GM23338 (cell line): ENCODE data around the gene ISL2.

Experiments
- CREB1 ChIP-seq: fragments of 250-450 bp; sonication (Bioruptor Pico); IDR thresholded peaks from 2 replicates; pipeline ENCODE4 v1.5.0; 2020; ENCODE audit warnings: low read depth, mild to moderate bottlenecking, moderate library complexity
- CTCF ChIP-seq, 2 experiments: fragments of 200-600 bp in 1 of 2; sonication (generic) in 1 of 2; conservative IDR thresholded peaks; 2 replicates each; pipeline versions ENCODE4 v1.5.1 to v1.6.1; 2016 to 2017; ENCODE audit warnings: antibody characterized with exemption in 2 of 2, low read depth in 2 of 2, mild to moderate bottlenecking in 2 of 2, moderate library complexity in 1 of 2
- EZH2 ChIP-seq: fragments of 200-600 bp; sonication (generic); IDR thresholded peaks from one replicate; pipeline ENCODE4 v1.8.0; 2017; ENCODE audit warnings: antibody characterized with exemption, mild to moderate bottlenecking, low read depth; ENCODE audit not compliant: unreplicated experiment
- EZH2phosphoT487 ChIP-seq: fragments of 200-600 bp; sonication (generic); IDR thresholded peaks from one replicate; pipeline ENCODE4 v1.8.1; 2018; ENCODE audit warnings: antibody characterized with exemption; ENCODE audit not compliant: unreplicated experiment
- POLR2AphosphoS5 ChIP-seq: IDR thresholded peaks from 2 replicates; pipeline ENCODE4 v1.6.1; 2016; ENCODE audit warnings: antibody characterized with exemption, low read depth
- STAT1 ChIP-seq: IDR thresholded peaks from one replicate; pipeline ENCODE4 v1.6.1; 2016; ENCODE audit warnings: antibody characterized with exemption; ENCODE audit not compliant: unreplicated experiment
- ZNF462 ChIP-seq: fragments of 250-450 bp; sonication (Bioruptor Pico); IDR thresholded peaks from 2 replicates; pipeline ENCODE4 v1.5.0; 2020; ENCODE audit warnings: mild to moderate bottlenecking, moderate library complexity
- TF ChIP-seq, protein P1 (sequence below): IDR thresholded peaks from one replicate; pipeline ENCODE4 v1.6.1; 2018; ENCODE audit warnings: antibody characterized with exemption; ENCODE audit not compliant: unreplicated experiment

DNA sequence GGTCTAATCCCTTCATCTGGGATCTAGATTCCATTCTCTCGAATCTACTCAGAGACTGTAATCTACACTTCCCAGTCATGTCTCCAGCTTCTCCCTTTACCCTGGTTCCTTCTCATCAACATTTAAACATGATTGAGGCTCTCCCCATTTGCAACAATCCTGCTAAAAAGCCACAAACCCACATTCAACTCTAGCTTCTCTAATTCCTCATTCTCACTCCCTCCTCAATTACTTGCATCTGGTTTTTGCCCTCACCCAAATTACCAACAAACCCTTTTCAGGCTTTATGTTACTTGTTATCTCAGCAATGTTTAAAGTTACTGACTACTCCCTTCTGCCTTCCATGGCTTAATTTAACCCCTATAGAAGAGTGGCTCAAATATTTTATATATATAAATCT, 36.8 kb upstream of the ISL2 start:
- TF ChIP-seq POLR2AphosphoS5 (no peak), CTCF (conservative IDR thresholded peaks at IDR 0.05; ENCODE audit: low read depth in 2 of 2) (no peak), EZH2 (no peak), CREB1 (CRISPR knock-in tag) (no peak), EZH2phosphoT487 (no peak), STAT1 (no peak), ZNF462 (no peak)
- TF ChIP-seq, protein P1, sequence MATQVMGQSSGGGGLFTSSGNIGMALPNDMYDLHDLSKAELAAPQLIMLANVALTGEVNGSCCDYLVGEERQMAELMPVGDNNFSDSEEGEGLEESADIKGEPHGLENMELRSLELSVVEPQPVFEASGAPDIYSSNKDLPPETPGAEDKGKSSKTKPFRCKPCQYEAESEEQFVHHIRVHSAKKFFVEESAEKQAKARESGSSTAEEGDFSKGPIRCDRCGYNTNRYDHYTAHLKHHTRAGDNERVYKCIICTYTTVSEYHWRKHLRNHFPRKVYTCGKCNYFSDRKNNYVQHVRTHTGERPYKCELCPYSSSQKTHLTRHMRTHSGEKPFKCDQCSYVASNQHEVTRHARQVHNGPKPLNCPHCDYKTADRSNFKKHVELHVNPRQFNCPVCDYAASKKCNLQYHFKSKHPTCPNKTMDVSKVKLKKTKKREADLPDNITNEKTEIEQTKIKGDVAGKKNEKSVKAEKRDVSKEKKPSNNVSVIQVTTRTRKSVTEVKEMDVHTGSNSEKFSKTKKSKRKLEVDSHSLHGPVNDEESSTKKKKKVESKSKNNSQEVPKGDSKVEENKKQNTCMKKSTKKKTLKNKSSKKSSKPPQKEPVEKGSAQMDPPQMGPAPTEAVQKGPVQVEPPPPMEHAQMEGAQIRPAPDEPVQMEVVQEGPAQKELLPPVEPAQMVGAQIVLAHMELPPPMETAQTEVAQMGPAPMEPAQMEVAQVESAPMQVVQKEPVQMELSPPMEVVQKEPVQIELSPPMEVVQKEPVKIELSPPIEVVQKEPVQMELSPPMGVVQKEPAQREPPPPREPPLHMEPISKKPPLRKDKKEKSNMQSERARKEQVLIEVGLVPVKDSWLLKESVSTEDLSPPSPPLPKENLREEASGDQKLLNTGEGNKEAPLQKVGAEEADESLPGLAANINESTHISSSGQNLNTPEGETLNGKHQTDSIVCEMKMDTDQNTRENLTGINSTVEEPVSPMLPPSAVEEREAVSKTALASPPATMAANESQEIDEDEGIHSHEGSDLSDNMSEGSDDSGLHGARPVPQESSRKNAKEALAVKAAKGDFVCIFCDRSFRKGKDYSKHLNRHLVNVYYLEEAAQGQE = no peak
